ENCODE results near the gene RALGAPA1.

DNA sequence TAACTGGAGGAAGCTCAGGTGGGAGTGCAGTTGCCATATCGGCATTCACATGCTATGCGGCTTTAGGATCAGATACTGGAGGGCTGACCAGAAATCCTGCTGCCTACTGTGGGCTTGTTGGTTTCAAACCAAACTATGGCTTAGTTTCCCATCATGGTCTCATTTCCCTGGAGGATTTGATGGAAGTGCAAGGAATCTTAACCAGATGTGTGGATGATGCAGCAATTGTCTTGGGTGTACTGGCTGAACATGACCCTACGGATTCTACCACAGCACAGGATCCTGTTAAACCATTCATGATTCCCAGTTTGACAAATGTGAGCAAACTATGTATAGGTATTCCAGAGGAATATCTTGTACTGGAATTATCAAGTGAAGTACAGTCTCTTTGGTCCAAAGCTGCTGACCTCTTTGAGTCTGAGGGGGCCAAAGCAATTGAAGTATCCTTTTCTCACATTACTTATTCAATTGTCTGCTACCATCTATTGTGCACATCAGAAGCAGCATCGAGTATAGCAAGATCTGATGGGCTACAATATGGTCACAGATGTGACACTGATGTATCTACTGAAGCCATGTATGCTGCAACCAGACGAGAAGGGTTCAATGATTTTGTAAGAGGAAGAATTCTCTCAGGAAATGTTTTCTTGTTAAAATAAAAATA lies 42.9 kb downstream of the RALGAPA1 start:
- TF ChIP-seq GATA3 (IDR thresholded peaks at IDR 0.05; ENCODE audit: low read depth, low read length) (no peak), GATA2 (IDR thresholded peaks at IDR 0.05; ENCODE audit: low read depth, low read length) (no peak)
